Right atrium auricular region (tissue), 2 donors: ENCODE data around the gene PCID2. TPM values are rescaled to one million over a fixed set of nuclear protein-coding genes. Genes with fewer than 3 reads are reported as not detected.
"Not testable (repeated sequence)": the region's sequence is repeated elsewhere in the genome, so short reads cannot be mapped to it uniquely, and the experiment has no call there.

Experiments
- DNase-seq: peaks from one replicate; pipeline ENCODE4 v3.0.0-alpha.2; 2019; ENCODE audit warnings: low spot score
- H3K27ac ChIP-seq, 2 donors: fragments of 200-600 bp; sonication (generic); 1 replicate in 1 of 2; 2 replicates in 1 of 2; pipeline ENCODE4 v1.5.1; 2016 to 2019
- H3K27me3 ChIP-seq, 2 donors: fragments of 200-600 bp; sonication (generic); one replicate each; pipeline versions ENCODE4 v1.5.1 to v1.6.0; 2017 to 2019
- H3K36me3 ChIP-seq: fragments of 200-600 bp; sonication (generic); one replicate; pipeline ENCODE4 v1.5.1; 2016
- H3K4me1 ChIP-seq, 2 donors: fragments of 200-600 bp; sonication (generic); one replicate each; pipeline versions ENCODE4 v1.5.1 to v1.6.0; 2017 to 2019
- H3K4me3 ChIP-seq, 2 donors: fragments of 200-600 bp; sonication (generic); 1 replicate in 1 of 2; 2 replicates in 1 of 2; pipeline ENCODE4 v1.5.1; 2017 to 2019; ENCODE audit warnings: mild to moderate bottlenecking in 1 of 2, moderate library complexity in 1 of 2
- H3K9me3 ChIP-seq, 2 donors: fragments of 200-600 bp; sonication (generic); one replicate each; pipeline ENCODE4 v1.5.1; 2019
- total RNA-seq, 2 donors: library from RNA; depleted of rRNA; stranded (reverse); fragments of >200 nt; gene quantifications; one replicate each; pipeline ENCODE4 v1.1.0, GENCODE V29; 2016
- TF ChIP-seq, protein P1 (sequence below), 2 donors: fragments of 200-600 bp; sonication (generic); IDR thresholded peaks; one replicate each; pipeline ENCODE4 v1.5.1; 2019; ENCODE audit warnings: antibody characterized with exemption in 2 of 2

Gene PCID2
- total RNA-seq, 2 donors from 2014 or later, result 34.8 to 44.4 TPM

DNA sequence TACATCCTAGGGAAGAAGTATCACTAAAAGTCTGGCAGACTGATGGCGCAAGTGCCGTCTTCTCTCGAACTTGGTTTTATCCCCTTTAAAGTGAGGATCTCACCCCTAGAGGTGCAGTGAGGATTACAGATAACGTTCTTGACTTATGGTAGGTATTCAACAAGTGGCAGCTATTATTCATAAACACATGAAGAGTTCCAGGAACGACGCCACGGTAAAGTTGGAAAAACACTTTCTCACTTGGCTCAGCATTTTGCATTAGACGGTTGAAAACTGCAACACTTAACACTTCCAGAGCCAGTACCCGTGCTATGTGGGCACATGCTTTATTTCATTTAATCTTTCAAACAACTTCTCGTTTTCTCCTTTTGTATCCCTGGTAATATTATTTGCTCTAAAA, 41.3 kb downstream of the PCID2 start:
- H3K27me3 ChIP-seq, result no peaks in the 10 kb centered on the region
- DNase-seq, result no peak
- H3K36me3 ChIP-seq, result peaks cover 12% of the 10 kb centered on the region
- H3K4me3 ChIP-seq, result no peak overlapping the region
- H3K9me3 ChIP-seq, result no peaks in the 10 kb centered on the region
- TF ChIP-seq, protein P1, sequence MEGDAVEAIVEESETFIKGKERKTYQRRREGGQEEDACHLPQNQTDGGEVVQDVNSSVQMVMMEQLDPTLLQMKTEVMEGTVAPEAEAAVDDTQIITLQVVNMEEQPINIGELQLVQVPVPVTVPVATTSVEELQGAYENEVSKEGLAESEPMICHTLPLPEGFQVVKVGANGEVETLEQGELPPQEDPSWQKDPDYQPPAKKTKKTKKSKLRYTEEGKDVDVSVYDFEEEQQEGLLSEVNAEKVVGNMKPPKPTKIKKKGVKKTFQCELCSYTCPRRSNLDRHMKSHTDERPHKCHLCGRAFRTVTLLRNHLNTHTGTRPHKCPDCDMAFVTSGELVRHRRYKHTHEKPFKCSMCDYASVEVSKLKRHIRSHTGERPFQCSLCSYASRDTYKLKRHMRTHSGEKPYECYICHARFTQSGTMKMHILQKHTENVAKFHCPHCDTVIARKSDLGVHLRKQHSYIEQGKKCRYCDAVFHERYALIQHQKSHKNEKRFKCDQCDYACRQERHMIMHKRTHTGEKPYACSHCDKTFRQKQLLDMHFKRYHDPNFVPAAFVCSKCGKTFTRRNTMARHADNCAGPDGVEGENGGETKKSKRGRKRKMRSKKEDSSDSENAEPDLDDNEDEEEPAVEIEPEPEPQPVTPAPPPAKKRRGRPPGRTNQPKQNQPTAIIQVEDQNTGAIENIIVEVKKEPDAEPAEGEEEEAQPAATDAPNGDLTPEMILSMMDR (IDR thresholded peaks at IDR 0.05), result no peak
- peaks cover 0 to 5% of the 10 kb centered on the region in 2 donors for H3K4me1 ChIP-seq
- no peak overlapping the region for H3K27ac ChIP-seq

DNA sequence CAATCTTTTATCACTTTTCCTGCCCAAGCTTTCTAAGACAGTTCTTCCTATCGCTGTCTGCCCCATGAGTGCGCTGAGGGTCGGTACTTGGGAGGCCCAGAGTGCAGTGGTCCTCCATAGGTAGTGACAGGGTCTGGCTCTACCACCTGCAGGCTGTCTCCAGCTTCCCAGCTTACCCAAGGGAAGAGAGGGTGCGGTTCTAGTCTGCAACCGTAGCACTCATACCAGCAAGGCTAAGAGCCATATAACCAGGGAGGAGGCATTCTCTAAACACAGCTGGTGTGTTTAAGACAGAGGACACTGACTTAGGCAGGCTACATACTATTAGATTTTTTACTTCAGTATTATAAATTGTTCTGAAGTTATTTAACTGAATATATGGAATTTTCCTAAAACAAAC, 41.8 kb downstream of the PCID2 start:
- TF ChIP-seq, protein P1 (IDR thresholded peaks at IDR 0.05), result no peak
- DNase-seq, result no peak

DNA sequence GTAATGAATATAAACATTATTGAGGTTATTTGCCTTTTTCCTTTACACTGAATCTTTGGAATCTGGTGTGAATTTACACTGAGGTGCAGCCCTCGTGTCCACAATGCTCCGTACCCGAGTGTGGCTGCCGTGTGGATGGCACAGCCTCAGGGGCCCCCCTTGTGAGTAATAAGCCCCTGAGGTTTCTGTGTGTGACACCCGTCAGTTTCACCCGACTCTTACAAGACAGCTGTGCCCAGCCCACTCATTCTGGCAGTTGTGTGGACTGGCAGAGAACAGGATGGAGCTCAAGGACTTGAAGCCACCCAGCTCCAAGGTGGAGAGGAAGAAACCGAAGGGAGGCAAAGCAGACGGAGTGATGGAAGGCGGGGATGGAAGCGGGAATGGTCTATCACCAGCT, 42.2 kb downstream of the PCID2 start:
- H3K4me1 ChIP-seq, result peaks cover 0 to 5% of the 10 kb centered on the region in 2 donors
- no peak overlapping the region for H3K4me3 ChIP-seq
- TF ChIP-seq, protein P1 (IDR thresholded peaks at IDR 0.05), result no peak
- H3K9me3 ChIP-seq, result no peaks in the 10 kb centered on the region
- no peak for DNase-seq
- no peaks in the 10 kb centered on the region for H3K27me3 ChIP-seq
- peaks cover 3% of the 10 kb centered on the region for H3K36me3 ChIP-seq
- H3K27ac ChIP-seq, result no peak overlapping the region

More for the DNA sequence above, 41.8 kb downstream of the PCID2 start:
- no peak overlapping the region for H3K4me3 ChIP-seq
- H3K9me3 ChIP-seq, result no peaks in the 10 kb centered on the region
- no peaks in the 10 kb centered on the region for H3K27me3 ChIP-seq
- peaks cover 7% of the 10 kb centered on the region for H3K36me3 ChIP-seq
- peaks cover 0 to 5% of the 10 kb centered on the region in 2 donors for H3K4me1 ChIP-seq
- H3K27ac ChIP-seq, result no peak overlapping the region

DNA sequence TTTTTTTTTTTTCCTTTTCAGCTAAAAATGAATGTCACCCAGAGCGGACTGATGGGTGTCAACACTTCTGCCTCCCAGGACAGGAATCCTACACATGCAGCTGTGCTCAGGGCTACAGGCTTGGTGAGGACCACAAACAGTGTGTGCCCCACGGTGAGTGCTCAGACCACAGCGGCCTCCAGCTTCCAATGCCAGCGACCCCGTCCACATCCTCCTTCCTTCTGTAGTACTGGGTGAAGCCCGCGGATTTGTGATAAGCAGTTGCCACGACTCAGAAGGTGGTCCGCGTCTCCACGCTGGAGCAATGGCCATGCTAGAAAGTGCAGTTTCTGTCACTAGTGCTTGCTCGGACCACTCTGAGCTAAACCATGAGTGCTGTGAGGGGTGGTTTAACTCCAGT, 44.0 kb downstream of the PCID2 start:
- TF ChIP-seq, protein P1 (IDR thresholded peaks at IDR 0.05), result no peak
- peaks cover 0 to 5% of the 10 kb centered on the region in 2 donors for H3K4me1 ChIP-seq
- no peaks in the 10 kb centered on the region for H3K9me3 ChIP-seq
- H3K4me3 ChIP-seq, result no peak overlapping the region
- H3K36me3 ChIP-seq, result no peaks in the 10 kb centered on the region
- no peak for DNase-seq
- no peak overlapping the region for H3K27ac ChIP-seq
- no peaks in the 10 kb centered on the region for H3K27me3 ChIP-seq

DNA sequence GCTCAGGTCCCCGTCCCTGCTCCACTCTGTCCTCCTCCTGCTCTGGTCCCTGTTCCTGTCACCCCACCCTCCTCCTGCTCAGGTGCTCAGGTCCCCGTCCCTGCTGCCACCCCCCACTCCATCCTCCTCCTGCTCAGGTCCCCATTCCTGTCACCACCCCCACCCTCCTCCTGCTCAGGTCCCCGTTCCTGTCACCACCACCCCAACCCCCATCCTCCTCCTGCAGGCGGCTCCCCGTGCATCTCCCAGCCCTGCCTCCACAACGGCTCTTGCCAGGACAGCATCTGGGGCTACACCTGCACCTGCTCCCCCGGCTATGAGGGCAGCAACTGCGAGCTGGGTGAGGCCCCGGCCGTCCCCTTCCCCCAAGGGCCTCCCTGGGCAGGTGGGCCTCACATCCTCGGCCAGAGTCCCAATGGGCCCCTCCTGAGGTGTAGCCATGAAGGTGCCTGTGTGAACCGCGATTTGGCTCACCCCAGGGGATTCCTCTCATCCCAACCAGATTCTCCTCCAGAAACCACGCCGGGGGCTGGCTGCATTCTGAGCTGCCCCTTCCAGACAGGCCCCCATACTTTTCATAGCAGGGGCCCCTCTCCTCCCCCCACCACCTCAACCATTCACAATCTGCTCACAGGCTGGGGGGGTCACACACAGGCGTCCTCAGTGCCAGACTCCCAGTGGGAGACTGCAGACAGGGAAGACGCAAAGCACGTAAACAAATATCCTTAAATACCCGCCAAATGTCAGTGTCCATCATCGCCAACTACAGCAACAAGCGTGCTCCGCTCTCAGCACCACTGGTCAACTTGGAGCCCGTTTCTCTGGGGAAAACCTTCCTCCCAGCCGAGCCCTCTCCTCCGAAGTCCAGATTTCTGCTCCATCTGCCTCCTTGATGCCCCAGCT, 45.4 kb downstream of the PCID2 start:
- no peaks in the 10 kb centered on the region for H3K27me3 ChIP-seq
- H3K36me3 ChIP-seq, result no peaks in the 10 kb centered on the region
- TF ChIP-seq, protein P1 (IDR thresholded peaks at IDR 0.05), result no peak
- H3K27ac ChIP-seq, result no peak overlapping the region
- DNase-seq, result no peak
- peaks cover 0 to 5% of the 10 kb centered on the region in 2 donors for H3K4me1 ChIP-seq
- H3K9me3 ChIP-seq, result no peaks in the 10 kb centered on the region
- no peak overlapping the region for H3K4me3 ChIP-seq

DNA sequence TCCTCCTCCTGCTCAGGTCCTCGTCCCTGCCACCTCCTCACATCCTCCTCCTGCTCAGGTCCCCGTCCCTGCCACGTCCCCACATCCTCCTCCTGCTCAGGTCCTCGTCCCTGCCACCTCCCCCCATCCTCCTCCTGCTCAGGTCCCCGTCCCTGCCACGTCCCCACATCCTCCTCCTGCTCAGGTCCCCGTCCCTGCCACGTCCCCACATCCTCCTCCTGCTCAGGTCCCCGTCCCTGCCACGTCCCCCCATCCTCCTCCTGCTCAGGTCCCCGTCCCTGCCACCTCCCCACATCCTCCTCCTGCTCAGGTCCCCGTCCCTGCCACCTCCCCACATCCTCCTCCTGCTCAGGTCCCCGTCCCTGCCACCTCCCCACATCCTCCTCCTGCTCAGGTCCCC, 46.5 kb downstream of the PCID2 start:
- not testable (repeated sequence) for DNase-seq

More for the DNA sequence above, 46.5 kb downstream of the PCID2 start:
- H3K9me3 ChIP-seq, H3K4me1 ChIP-seq, H3K27ac ChIP-seq, H3K4me3 ChIP-seq, H3K27me3 ChIP-seq, H3K36me3 ChIP-seq: not testable (repeated sequence)
